Heart right ventricle (tissue), 16 donors: Measurements from ENCODE around the gene PDE12. TPM values are rescaled to one million over a fixed set of nuclear protein-coding genes. Genes with fewer than 3 reads are reported as not detected.
A peak's percentile ranks its signal among the peaks of the same experiment; 100 is the strongest.

Experiments
- ATAC-seq, 8 donors: fragments of 200-7000 bp; cut with Tn5 transposase; one replicate each; pipeline ENCODE4 v1.9.1; 2020; ENCODE audit warnings: mild to moderate bottlenecking in 8 of 8, moderate library complexity in 8 of 8, moderate number of reproducible peaks in 1 of 8
- DNase-seq, 2 donors: peaks; one replicate each; pipeline ENCODE4 v3.0.0-alpha.2; 2020
- H3K27ac ChIP-seq, 10 donors: fragments of 200-600 bp; sonication (generic) in 2 of 10; one replicate each; pipeline versions ENCODE4 v1.5.0 to v1.8.0; 2020 to 2022; ENCODE audit warnings: mild to moderate bottlenecking in 3 of 10
- H3K27me3 ChIP-seq, 7 donors: fragments of 200-600 bp; one replicate each; pipeline ENCODE4 v1.8.0; 2021 to 2022; ENCODE audit warnings: mild to moderate bottlenecking in 2 of 7
- H3K36me3 ChIP-seq, 9 donors: fragments of 200-600 bp; sonication (generic) in 1 of 9; one replicate each; pipeline versions ENCODE4 v1.5.0 to v1.8.0; 2020 to 2022; ENCODE audit warnings: mild to moderate bottlenecking in 2 of 9
- H3K4me1 ChIP-seq, 9 donors: fragments of 200-600 bp; sonication (generic) in 1 of 9; one replicate each; pipeline versions ENCODE4 v1.5.0 to v1.8.0; 2020 to 2022; ENCODE audit warnings: mild to moderate bottlenecking in 4 of 9
- H3K4me3 ChIP-seq, 10 donors: fragments of 200-600 bp; sonication (generic) in 2 of 10; one replicate each; pipeline versions ENCODE4 v1.5.0 to v1.8.0; 2020 to 2022; ENCODE audit warnings: mild to moderate bottlenecking in 7 of 10, moderate library complexity in 2 of 10
- H3K9me3 ChIP-seq, 11 donors: fragments of 200-600 bp in 10 of 11; sonication (generic) in 2 of 11; one replicate each; pipeline versions ENCODE4 v1.5.0 to v1.8.0; 2013 to 2022; ENCODE audit warnings: mild to moderate bottlenecking in 2 of 11, control low read depth in 1 of 11, moderate library complexity in 1 of 11
- WGBS, 2 donors: extraction: QIAGEN DNeasy Blood & Tissue Kit; methylation state at CpG; one replicate each; pipeline ENCODE4 v1.1.7; 2013; ENCODE audit warnings: inconsistent platforms in 1 of 2; 5-methylcytosine and 5-hydroxymethylcytosine counted together
- intact Hi-C, 10 donors: fragments of 100-400 bp; cut with DNase I; formaldehyde crosslinking; loops; one replicate each; pipeline versions ENCODE4 v1.11.1 to v1.14.2; 2022
- polyA plus RNA-seq, 2 donors: library from polyadenylated mRNA; stranded (reverse); fragments of 200-250 nt; gene quantifications; one replicate each; pipeline ENCODE4 v1.2.3, GENCODE V29; 2013
- total RNA-seq, 10 donors: library from RNA; stranded (reverse); fragmentation: NEBNext Ultra II Directional in 3 of 10; extraction: Animal tissue kit (Norgen Biotek cat#: 25700) in 3 of 10; gene quantifications; one replicate each; pipeline versions ENCODE4 v1.2.1 to v1.2.4, GENCODE V29; 2021 to 2023
- TF ChIP-seq, protein P1 (sequence below), 9 donors: fragments of 200-600 bp; sonication (generic) in 2 of 9; IDR thresholded peaks; one replicate each; pipeline versions ENCODE4 v1.5.0 to v1.8.0; 2021 to 2022; ENCODE audit warnings: antibody characterized with exemption in 9 of 9, mild to moderate bottlenecking in 5 of 9, moderate library complexity in 1 of 9
- donor health status: Arrhythmogenic right ventricular cardiomyopathy.
- donor health status: ischemic (EF 13 %, LVEDD 7.1; RV severe dilation, severe dysfunction).
- donor health status: healthy with polysubstance abuse.
- donor health status: DM: no; HTN: yes; CAD: no.
- donor health status: DM: no; HTN: no; CAD: no.
- donor health status: ischemic (EF 25% LVEDD 6.9; RV normal size, moderate dysfunction).
- donor health status: ischemic (EF 25% LVEDD 5.7; RV mildly dilated, moderate dysfunction).
- donor health status: healthy.
- donor health status: DM: yes; HTN: yes; CAD: no.
- donor health status: Ischemic cardiomyopathy.
- donor health status: ischemic (EF 35%, LVEDD 5.7; RV mildly dilated, moderate dysfunction).
- donor health status: nonischemic (EF 11% LVEDD 7.7; RV severe dilation, severe dysfunction).
- donor health status: DM: yes; HTN: yes; CAD: no.
- donor health status: PGD.
- donor health status: ischemic (EF 29% LVEDD 5.4; RV normal size, mild dysfunction).
- donor health status: nonischemic (EF 23%, LVEDD 6.1; RV moderate dilation, normal function).

PDE12 gene
- total and polyA plus RNA-seq, 12 donors: 2.7 to 14.6 (median 12.7) TPM

- ATAC-seq (no peak), DNase-seq (no peak)
- WGBS, 2 donors: 22 to 26% methylated on average over 5 of the region's 5 CpGs
- H3K36me3 ChIP-seq: peaks cover 0 to 22% (median 0%) of the 10 kb centered on the region in 9 donors
- intact Hi-C loops: no loop called here
- H3K27me3 ChIP-seq: no peaks in the 10 kb centered on the region
- no peaks in the 10 kb centered on the region for H3K9me3 ChIP-seq
- peak overlapping the region in 1 of 10 donors; percentile 1 for H3K27ac ChIP-seq
- H3K4me3 ChIP-seq: peak overlapping the region in 8 of 10 donors; percentile 67 to 97 (median 86)
- H3K4me1 ChIP-seq: peaks cover 5 to 63% (median 55%) of the 10 kb centered on the region in 9 donors
- TF ChIP-seq, protein P1, sequence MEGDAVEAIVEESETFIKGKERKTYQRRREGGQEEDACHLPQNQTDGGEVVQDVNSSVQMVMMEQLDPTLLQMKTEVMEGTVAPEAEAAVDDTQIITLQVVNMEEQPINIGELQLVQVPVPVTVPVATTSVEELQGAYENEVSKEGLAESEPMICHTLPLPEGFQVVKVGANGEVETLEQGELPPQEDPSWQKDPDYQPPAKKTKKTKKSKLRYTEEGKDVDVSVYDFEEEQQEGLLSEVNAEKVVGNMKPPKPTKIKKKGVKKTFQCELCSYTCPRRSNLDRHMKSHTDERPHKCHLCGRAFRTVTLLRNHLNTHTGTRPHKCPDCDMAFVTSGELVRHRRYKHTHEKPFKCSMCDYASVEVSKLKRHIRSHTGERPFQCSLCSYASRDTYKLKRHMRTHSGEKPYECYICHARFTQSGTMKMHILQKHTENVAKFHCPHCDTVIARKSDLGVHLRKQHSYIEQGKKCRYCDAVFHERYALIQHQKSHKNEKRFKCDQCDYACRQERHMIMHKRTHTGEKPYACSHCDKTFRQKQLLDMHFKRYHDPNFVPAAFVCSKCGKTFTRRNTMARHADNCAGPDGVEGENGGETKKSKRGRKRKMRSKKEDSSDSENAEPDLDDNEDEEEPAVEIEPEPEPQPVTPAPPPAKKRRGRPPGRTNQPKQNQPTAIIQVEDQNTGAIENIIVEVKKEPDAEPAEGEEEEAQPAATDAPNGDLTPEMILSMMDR (IDR thresholded peaks at IDR 0.05): no peak
These were observed 38.5 kb downstream of the PDE12 start for GRCh38 chr3:57594576-57594975.

- TF ChIP-seq, protein P1 (IDR thresholded peaks at IDR 0.05): no peak
- H3K9me3 ChIP-seq: no peaks in the 10 kb centered on the region
- ATAC-seq: peak; percentile 54 to 80 (median 76)
- peak; percentile 77 to 80 for DNase-seq
- H3K27ac ChIP-seq: peak overlapping the region; percentile 84 to 99 (median 96)
- H3K4me3 ChIP-seq: peak overlapping the region; percentile 67 to 97 (median 86)
- H3K4me1 ChIP-seq: peaks cover 5 to 67% (median 55%) of the 10 kb centered on the region in 9 donors
- 1% methylated on average over 31 of the region's 31 CpGs for WGBS, 2 donors
- intact Hi-C loops: loop anchor here in 6 of 10 donors (2.0 to 5.0 kb wide), 3 partner anchors 39 to 161 kb away; partner anchors contain the start of genes PDE12 (in 6 of the 6) and SLMAP (in 2 of the 6)
- H3K27me3 ChIP-seq: no peaks in the 10 kb centered on the region
- H3K36me3 ChIP-seq: peaks cover 0 to 20% (median 0%) of the 10 kb centered on the region in 9 donors
These were observed 40.5 kb downstream of the PDE12 start for GRCh38 chr3:57596495-57597126.

DNA sequence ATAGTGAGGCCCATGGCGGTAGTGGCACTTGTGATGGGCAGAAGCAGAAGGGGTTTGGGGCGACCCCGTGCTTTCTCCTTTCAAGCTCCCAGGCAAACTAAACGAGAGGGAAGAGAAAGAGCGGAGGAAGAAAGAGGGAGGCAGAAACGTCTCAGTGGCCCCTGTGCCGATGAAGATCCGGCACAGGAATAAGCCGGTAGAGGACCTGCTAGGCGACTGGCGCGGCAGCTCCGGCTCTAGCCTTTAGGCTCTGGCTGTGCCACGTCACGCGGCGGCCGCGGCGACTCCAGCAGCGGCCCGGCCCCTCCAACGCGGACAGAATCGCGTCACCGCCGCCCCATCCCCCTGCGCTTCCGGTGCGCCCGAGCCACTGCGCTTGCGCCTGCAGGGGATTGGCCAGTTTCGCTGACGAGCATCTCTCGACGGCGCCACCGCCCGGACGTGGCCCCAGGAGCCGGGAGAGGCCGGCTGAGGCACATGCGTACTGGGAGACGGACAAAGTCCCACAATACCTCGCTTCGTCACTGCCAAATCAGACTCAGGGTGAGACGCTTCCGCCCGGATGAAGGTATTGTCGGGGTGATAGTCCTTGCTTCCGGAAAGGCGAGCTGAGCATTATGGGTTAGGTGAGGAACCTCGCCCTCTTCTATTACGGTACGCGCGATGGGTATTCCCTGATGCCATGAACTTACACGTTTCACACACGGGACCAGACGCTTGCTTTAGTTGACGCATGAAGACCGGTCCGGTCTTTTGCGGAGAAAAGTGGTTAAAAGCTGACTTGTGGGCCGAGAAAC lies 41.3 kb downstream of the PDE12 start, which contains the start of gene ARF4:
Gene ARF4, minus strand, starts transcription at position 218 of the 797 bp plus-strand sequence. Its CDS starts 204 bp downstream, at position 14.
- TF ChIP-seq, protein P1 (IDR thresholded peaks at IDR 0.05): peak in 6 of 9 donors; percentile 5 to 59 (median 37)
- ATAC-seq: peak; percentile 96 to 97 (median 96)
- H3K27me3 ChIP-seq: no peaks in the 10 kb centered on the region
- intact Hi-C loops: loop anchor here in 6 of 10 donors (2.0 to 5.0 kb wide), 3 partner anchors 40 to 160 kb away; partner anchors contain the start of genes PDE12 (in 6 of the 6) and SLMAP (in 2 of the 6)
- no peaks in the 10 kb centered on the region for H3K9me3 ChIP-seq
- peak within 1 kb of the TSS; percentile 84 to 99 (median 96) for H3K27ac ChIP-seq
- peak within 1 kb of the TSS; percentile 67 to 97 (median 86) for H3K4me3 ChIP-seq
- peaks cover 5 to 60% (median 51%) of the 10 kb centered on the region in 9 donors for H3K4me1 ChIP-seq
- peaks cover 0 to 22% (median 0%) of the 10 kb centered on the region in 9 donors for H3K36me3 ChIP-seq
- WGBS, 2 donors: 0% methylated on average over 67 of the region's 67 CpGs
- DNase-seq: peak; percentile 99 to 100
